ENCODE data around the gene CHTF18.
"Not testable (repeated sequence)": the region's sequence is repeated elsewhere in the genome, so short reads cannot be mapped to it uniquely, and the experiment has no call there.

The CHTF18 gene

GRCh38 chr16:751152-752006 lies 37.0 kb upstream of the CHTF18 start:
- Mint-ChIP-seq H3K27ac (no peak overlapping the region), H3K4me3 (no peak overlapping the region), H3K36me3 (ENCODE audit: low read depth) (no peaks in the 10 kb centered on the region), H3K4me1 (ENCODE audit: low read depth) (peaks cover 19% of the 10 kb centered on the region), H3K9me3 (no peaks in the 10 kb centered on the region), H3K27me3 (peaks cover 6% of the 10 kb centered on the region)
- intact Hi-C loops (cut with micrococcal nuclease): no loop called here

DNA sequence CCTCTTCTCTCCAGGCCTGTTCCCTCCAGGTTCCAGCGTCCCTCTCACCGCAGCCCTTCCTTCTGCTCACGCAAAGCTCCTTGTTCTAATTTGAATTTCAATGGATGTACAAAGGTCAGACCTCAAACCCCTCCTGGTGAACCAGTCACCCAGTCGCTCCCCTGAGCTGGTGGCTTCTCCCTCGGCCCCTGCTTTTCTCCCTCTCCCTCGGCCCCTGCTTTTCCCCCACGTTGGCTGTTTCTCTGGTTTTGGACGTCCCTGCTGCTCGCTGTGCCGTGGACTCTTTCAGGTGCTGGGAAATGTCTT lies 36.5 kb upstream of the CHTF18 start:
- Mint-ChIP-seq H3K36me3 (ENCODE audit: low read depth) (no peaks in the 10 kb centered on the region), H3K4me1 (ENCODE audit: low read depth) (peaks cover 25% of the 10 kb centered on the region), H3K9me3 (no peaks in the 10 kb centered on the region), H3K27ac (no peak overlapping the region), H3K27me3 (peaks cover 6% of the 10 kb centered on the region), H3K4me3 (no peak overlapping the region)
- intact Hi-C loops (cut with micrococcal nuclease): no loop called here

DNA sequence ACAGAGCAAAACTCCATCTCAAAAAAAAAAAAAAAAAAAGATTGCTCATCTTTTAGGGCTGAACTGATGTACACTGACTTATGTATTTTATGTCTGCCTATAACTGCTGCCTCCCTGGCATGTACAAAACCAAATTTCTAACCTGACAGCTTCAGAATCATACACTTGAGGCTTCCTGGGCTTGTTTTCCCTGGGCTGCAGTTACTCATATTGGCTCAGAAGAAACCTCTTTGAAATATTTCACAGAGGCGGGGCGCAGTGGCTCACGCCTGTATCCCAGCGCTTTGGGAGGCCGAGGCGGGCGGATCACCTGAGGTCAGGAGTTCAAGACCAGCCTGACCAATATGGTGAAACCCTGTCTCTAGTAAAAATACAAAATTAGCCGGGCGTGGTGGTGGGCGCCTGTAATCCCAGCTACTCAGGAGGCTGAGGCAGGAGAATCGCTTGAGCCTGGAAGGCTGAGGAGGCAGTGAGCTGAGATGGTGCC lies 34.3 kb upstream of the CHTF18 start:
- H3K9me3 Mint-ChIP-seq; H3K4me3 Mint-ChIP-seq; H3K27me3 Mint-ChIP-seq; H3K36me3 Mint-ChIP-seq (ENCODE audit: low read depth); intact Hi-C loops (cut with micrococcal nuclease): not testable (repeated sequence)
- Mint-ChIP-seq H3K4me1 (ENCODE audit: low read depth) (peaks cover 37% of the 10 kb centered on the region), H3K27ac (peak overlapping the region; percentile 45)

DNA sequence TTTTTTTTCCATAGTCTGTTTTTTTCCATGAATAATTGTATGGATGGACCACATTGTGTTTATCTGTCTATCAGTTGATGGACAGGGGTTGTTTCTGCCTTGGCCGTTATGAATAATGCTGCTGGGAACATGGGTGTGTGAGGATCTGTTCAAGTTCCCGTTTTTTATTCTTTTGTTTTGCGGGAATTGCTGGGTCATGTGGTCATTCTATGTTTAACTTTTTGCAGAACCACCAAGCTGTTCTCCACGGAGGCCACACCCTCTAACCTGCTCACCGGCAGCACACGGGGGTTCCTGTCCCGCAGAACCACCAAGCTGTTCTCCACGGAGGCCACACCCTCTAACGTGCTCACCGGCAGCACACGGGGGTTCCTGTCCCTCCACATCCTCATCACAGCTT lies 33.8 kb upstream of the CHTF18 start:
- peaks cover 37% of the 10 kb centered on the region for H3K4me1 Mint-ChIP-seq (ENCODE audit: low read depth)
- peak overlapping the region; percentile 17 for H3K4me3 Mint-ChIP-seq
- intact Hi-C loops (cut with micrococcal nuclease): no loop called here
- no peaks in the 10 kb centered on the region for H3K36me3 Mint-ChIP-seq (ENCODE audit: low read depth)
- H3K27me3 Mint-ChIP-seq: peaks cover 6% of the 10 kb centered on the region
- peak overlapping the region; percentile 45 for H3K27ac Mint-ChIP-seq
- no peaks in the 10 kb centered on the region for H3K9me3 Mint-ChIP-seq

GRCh38 chr16:756428-756827 lies 32.0 kb upstream of the CHTF18 start:
- no peaks in the 10 kb centered on the region for H3K36me3 Mint-ChIP-seq (ENCODE audit: low read depth)
- H3K9me3 Mint-ChIP-seq: no peaks in the 10 kb centered on the region
- H3K27me3 Mint-ChIP-seq: peaks cover 6% of the 10 kb centered on the region
- intact Hi-C loops (cut with micrococcal nuclease): no loop called here
- H3K4me3 Mint-ChIP-seq: no peak overlapping the region
- no peak overlapping the region for H3K27ac Mint-ChIP-seq
- H3K4me1 Mint-ChIP-seq (ENCODE audit: low read depth): peaks cover 37% of the 10 kb centered on the region

GRCh38 chr16:759110-759910 lies 29.1 kb upstream of the CHTF18 start:
- Mint-ChIP-seq H3K27me3 (no peaks in the 10 kb centered on the region), H3K4me1 (ENCODE audit: low read depth) (peaks cover 27% of the 10 kb centered on the region), H3K27ac (no peak overlapping the region), H3K36me3 (ENCODE audit: low read depth) (no peaks in the 10 kb centered on the region), H3K4me3 (no peak overlapping the region), H3K9me3 (no peaks in the 10 kb centered on the region)
- intact Hi-C loops (cut with micrococcal nuclease): no loop called here

- intact Hi-C loops (cut with micrococcal nuclease): no loop called here
- Mint-ChIP-seq H3K27ac (no peak overlapping the region), H3K9me3 (no peaks in the 10 kb centered on the region), H3K36me3 (ENCODE audit: low read depth) (no peaks in the 10 kb centered on the region), H3K4me3 (no peak overlapping the region), H3K27me3 (no peaks in the 10 kb centered on the region), H3K4me1 (ENCODE audit: low read depth) (peaks cover 20% of the 10 kb centered on the region)
Measured at GRCh38 chr16:760065-760464, 28.4 kb upstream of the CHTF18 start.

- no peaks in the 10 kb centered on the region for H3K27me3 Mint-ChIP-seq
- no peaks in the 10 kb centered on the region for H3K9me3 Mint-ChIP-seq
- peaks cover 19% of the 10 kb centered on the region for H3K4me1 Mint-ChIP-seq (ENCODE audit: low read depth)
- no peaks in the 10 kb centered on the region for H3K36me3 Mint-ChIP-seq (ENCODE audit: low read depth)
- no peak within 1 kb of the TSS for H3K27ac Mint-ChIP-seq
- intact Hi-C loops (cut with micrococcal nuclease): no loop called here
- no peak within 1 kb of the TSS for H3K4me3 Mint-ChIP-seq
Measured at GRCh38 chr16:760545-761343, 27.7 kb upstream of the CHTF18 start, which contains the start of gene MSLN. TSS of gene MSLN (plus strand) at chr16:760734. CDS start at chr16:762681, 1,947 bp downstream.

DNA sequence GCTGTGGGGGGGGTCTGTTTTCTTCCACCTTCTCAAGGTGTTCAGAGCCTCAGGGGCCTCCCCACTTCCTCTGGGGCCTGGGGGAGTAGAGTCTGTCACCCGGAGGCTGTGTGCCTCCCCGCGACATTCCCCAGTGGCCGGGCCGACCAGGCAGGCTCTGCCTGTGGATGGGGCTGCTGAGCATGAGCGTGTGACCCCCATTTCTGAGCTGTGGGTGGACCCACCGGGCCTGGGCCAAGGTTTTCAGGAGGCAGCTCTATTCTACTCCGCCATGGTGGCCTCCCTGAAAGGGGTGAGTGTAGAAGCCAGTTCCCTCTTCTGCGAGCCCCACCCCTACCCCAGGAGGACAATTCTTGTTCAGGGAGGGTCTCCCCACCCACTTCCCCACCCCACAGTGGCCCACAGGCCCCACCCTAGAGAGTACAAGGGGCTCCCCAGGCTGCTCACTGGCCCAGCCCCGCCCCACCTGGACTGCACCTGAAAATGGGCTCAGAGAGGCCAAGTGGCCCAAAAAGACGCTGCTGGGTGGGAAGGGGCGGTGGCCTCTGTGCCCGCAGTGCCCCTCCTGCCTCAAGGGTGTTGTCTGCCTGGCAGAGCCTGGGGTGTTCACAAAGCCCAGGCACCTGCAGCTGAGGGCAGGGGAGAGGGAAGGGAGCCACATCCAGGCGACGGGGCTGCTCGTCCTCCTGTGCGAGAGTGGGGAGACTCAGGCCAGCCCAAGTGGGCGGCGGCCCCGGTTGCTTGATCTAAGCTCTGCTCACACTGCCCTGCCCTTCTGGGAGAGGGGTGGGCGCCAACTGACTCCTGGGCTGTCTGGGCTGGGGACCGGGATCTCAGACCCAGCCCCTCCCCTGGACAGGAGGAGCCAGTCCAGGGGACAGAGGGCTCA lies 26.6 kb upstream of the CHTF18 start:
- Mint-ChIP-seq H3K27me3 (peaks cover 1% of the 10 kb centered on the region), H3K36me3 (ENCODE audit: low read depth) (no peaks in the 10 kb centered on the region), H3K4me3 (no peak overlapping the region), H3K4me1 (ENCODE audit: low read depth) (peaks cover 13% of the 10 kb centered on the region), H3K27ac (no peak overlapping the region), H3K9me3 (no peaks in the 10 kb centered on the region)
- intact Hi-C loops (cut with micrococcal nuclease): no loop called here

DNA sequence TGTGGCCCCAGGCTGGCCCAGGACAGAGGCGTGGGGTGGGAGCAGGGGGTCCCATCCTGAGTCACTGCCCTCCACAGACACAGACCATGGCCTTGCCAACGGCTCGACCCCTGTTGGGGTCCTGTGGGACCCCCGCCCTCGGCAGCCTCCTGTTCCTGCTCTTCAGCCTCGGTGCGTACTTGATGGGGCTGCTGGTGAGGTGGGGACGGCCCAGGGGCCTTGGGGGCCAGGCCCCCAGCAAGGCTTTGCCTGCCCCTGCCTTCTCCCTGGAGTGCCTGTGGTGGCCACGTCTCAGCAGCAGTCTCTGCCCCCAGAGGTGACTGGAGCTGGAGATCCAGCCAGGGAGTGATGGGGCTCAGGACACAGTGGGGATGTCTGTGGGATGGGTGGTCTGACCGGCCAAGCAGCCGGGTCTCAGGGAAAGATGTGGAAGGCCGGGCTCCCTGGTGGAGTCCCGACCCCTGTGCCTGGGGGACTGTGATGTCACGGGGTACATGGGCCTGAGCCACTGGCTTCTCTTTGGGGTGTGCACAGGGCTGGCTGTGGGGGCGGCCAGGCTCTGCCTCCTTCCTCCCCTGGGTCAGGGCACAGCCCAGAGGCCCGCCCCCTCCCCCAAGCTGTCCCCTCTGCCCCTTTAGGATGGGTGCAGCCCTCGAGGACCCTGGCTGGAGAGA lies 25.7 kb upstream of the CHTF18 start:
- Mint-ChIP-seq H3K9me3 (no peaks in the 10 kb centered on the region), H3K27ac (no peak overlapping the region), H3K4me1 (ENCODE audit: low read depth) (peaks cover 5% of the 10 kb centered on the region), H3K4me3 (no peak overlapping the region), H3K36me3 (ENCODE audit: low read depth) (no peaks in the 10 kb centered on the region), H3K27me3 (peaks cover 3% of the 10 kb centered on the region)
- intact Hi-C loops (cut with micrococcal nuclease): no loop called here

GRCh38 chr16:763369-764183 lies 24.8 kb upstream of the CHTF18 start:
- no peaks in the 10 kb centered on the region for H3K9me3 Mint-ChIP-seq
- H3K27me3 Mint-ChIP-seq: peaks cover 8% of the 10 kb centered on the region
- H3K4me1 Mint-ChIP-seq (ENCODE audit: low read depth): no peaks in the 10 kb centered on the region
- no peak overlapping the region for H3K27ac Mint-ChIP-seq
- no peaks in the 10 kb centered on the region for H3K36me3 Mint-ChIP-seq (ENCODE audit: low read depth)
- no peak overlapping the region for H3K4me3 Mint-ChIP-seq
- intact Hi-C loops (cut with micrococcal nuclease): no loop called here

DNA sequence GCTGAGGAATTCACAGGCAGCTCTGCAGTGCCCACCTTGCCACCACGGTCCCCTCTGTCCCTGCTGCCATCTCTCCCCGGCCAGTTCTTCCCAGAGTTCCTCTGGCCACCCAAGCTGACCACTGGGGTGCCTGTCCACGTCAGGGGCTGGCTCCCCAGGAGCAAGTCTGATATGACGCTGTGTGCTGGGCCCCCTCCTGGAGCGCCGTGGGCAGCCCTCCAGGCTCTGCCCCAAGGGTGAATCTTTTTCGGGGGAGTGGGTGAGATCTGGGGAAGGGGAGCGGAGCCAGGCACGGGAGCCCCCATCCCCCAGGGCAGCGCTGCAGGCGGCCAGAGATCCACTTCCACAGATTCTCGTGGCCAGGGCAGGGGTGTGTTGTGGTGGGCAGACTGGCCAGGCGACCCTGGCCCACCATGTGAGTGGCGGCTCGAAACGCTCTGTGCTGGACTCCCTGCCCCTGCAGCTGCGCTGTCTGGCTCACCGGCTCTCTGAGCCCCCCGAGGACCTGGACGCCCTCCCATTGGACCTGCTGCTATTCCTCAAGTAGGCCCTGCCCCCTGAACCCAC lies 24.2 kb upstream of the CHTF18 start:
- Mint-ChIP-seq H3K4me1 (ENCODE audit: low read depth) (no peaks in the 10 kb centered on the region), H3K4me3 (no peak overlapping the region), H3K27me3 (peaks cover 11% of the 10 kb centered on the region), H3K36me3 (ENCODE audit: low read depth) (no peaks in the 10 kb centered on the region), H3K27ac (no peak overlapping the region), H3K9me3 (no peaks in the 10 kb centered on the region)
- intact Hi-C loops (cut with micrococcal nuclease): no loop called here
